SU-DHL-6 (cell line): ENCODE results near the gene PRIMPOL.

ENCODE experiments used
- H2AFZ ChIP-seq: fragments of 200-600 bp; sonication (generic); 2 replicates; pipeline ENCODE4 v1.6.1; 2014; ENCODE audit warnings: low read depth, mild to moderate bottlenecking, moderate library complexity, mixed read lengths, antibody characterized with exemption, low read length; ENCODE audit not compliant: severe bottlenecking
- H3F3A ChIP-seq: fragments of 200-600 bp; shearing (Covaris generic); 2 replicates; pipeline ENCODE4 v1.6.0; 2016; ENCODE audit warnings: antibody characterized with exemption, mild to moderate bottlenecking; ENCODE audit not compliant: insufficient read depth
- H3K27ac ChIP-seq: fragments of 200-600 bp; sonication (generic); 2 replicates; pipeline ENCODE4 v1.5.1; 2016; ENCODE audit warnings: low read depth, mild to moderate bottlenecking, low read length, moderate library complexity, mixed read lengths
- H3K27me3 ChIP-seq: fragments of 200-600 bp; sonication (generic), shearing (Covaris generic); 2 replicates; pipeline ENCODE4 v1.6.0; 2014; ENCODE audit warnings: mild to moderate bottlenecking, low read length
- H3K36me3 ChIP-seq: fragments of 200-600 bp; sonication (generic); 2 replicates; pipeline ENCODE4 v1.6.1; 2014; ENCODE audit warnings: mild to moderate bottlenecking, low read length, mixed read lengths
- H3K4me2 ChIP-seq: fragments of 300-600, 200-600 bp; shearing (Covaris generic), sonication (generic); 2 replicates; pipeline ENCODE4 v1.6.0; 2014; ENCODE audit warnings: low read length, low read depth, mild to moderate bottlenecking; ENCODE audit not compliant: poor library complexity, severe bottlenecking
- H3K4me3 ChIP-seq: fragments of 200-600 bp; sonication (generic); 2 replicates; pipeline ENCODE4 v1.5.1; 2014; ENCODE audit warnings: antibody characterized with exemption, low read length, mild to moderate bottlenecking, mixed read lengths; ENCODE audit not compliant: insufficient read depth, poor library complexity, severe bottlenecking
- H3K79me2 ChIP-seq: fragments of 200-600 bp; sonication (generic); 2 replicates; pipeline ENCODE4 v1.6.1; 2014; ENCODE audit warnings: mild to moderate bottlenecking, low read length, moderate library complexity; ENCODE audit not compliant: insufficient read depth
- H3K9ac ChIP-seq: fragments of 200-600 bp; sonication (generic); 2 replicates; pipeline ENCODE4 v1.7.0; 2014; ENCODE audit warnings: mild to moderate bottlenecking, low read length
- H3K9me2 ChIP-seq: fragments of 200-600 bp; sonication (generic); replicated peaks from 2 replicates; pipeline ENCODE4 v1.6.1; 2014; ENCODE audit warnings: low read length; ENCODE audit not compliant: insufficient read depth
- H3K9me3 ChIP-seq: fragments of 200-600 bp; sonication (generic); 2 replicates; pipeline ENCODE4 v1.6.1; 2014; ENCODE audit warnings: low read length, mixed read lengths; ENCODE audit not compliant: insufficient read depth
- H4K20me1 ChIP-seq: fragments of 200-600 bp; sonication (generic); 2 replicates; pipeline ENCODE4 v1.6.1; 2014; ENCODE audit warnings: low read depth, mild to moderate bottlenecking, antibody characterized with exemption, low read length, moderate library complexity, mixed read lengths
- CTCF ChIP-seq: fragments of 200-600 bp; sonication (generic); IDR thresholded peaks from one replicate; pipeline ENCODE4 v1.5.1; 2017; ENCODE audit warnings: antibody characterized with exemption, mild to moderate bottlenecking, low read length, moderate library complexity; ENCODE audit not compliant: insufficient read depth, poor library complexity, severe bottlenecking
- EZH2phosphoT487 ChIP-seq: fragments of 200-600 bp; sonication (generic), shearing (Covaris generic); conservative IDR thresholded peaks from 2 replicates; pipeline ENCODE4 v1.6.1; 2018; ENCODE audit warnings: mild to moderate bottlenecking, antibody characterized with exemption, low read length, moderate library complexity, mixed read lengths

The PRIMPOL gene

GRCh38 chr4:184671101-184671500 lies 21.6 kb downstream of the PRIMPOL start:
- TF ChIP-seq CTCF = no peak
- no peak for TF ChIP-seq EZH2phosphoT487
- Histone ChIP-seq H3K9ac (no peak overlapping the region), H3K4me2 (no peak overlapping the region), H2AFZ (no peak overlapping the region), H3K9me2 (no peaks in the 10 kb centered on the region), H3K27ac (no peak overlapping the region), H3K79me2 (no peaks in the 10 kb centered on the region), H3F3A (no peaks in the 10 kb centered on the region), H3K4me3 (no peak overlapping the region), H3K27me3 (no peaks in the 10 kb centered on the region), H4K20me1 (no peaks in the 10 kb centered on the region), H3K36me3 (no peaks in the 10 kb centered on the region), H3K9me3 (no peaks in the 10 kb centered on the region)

GRCh38 chr4:184672741-184673140 lies 23.2 kb downstream of the PRIMPOL start:
- H4K20me1 ChIP-seq = no peaks in the 10 kb centered on the region
- H3K79me2 ChIP-seq = no peaks in the 10 kb centered on the region
- H3K4me3 ChIP-seq = no peak overlapping the region
- H3K9ac ChIP-seq = no peak overlapping the region
- H3K9me2 ChIP-seq = no peaks in the 10 kb centered on the region
- H3K9me3 ChIP-seq = no peaks in the 10 kb centered on the region
- no peaks in the 10 kb centered on the region for H3K27me3 ChIP-seq
- H3K36me3 ChIP-seq = no peaks in the 10 kb centered on the region
- H3K4me2 ChIP-seq = no peak overlapping the region
- TF ChIP-seq CTCF (no peak), EZH2phosphoT487 (no peak)
- H3F3A ChIP-seq = no peaks in the 10 kb centered on the region
- H2AFZ ChIP-seq = no peak overlapping the region
- H3K27ac ChIP-seq = no peak overlapping the region

DNA sequence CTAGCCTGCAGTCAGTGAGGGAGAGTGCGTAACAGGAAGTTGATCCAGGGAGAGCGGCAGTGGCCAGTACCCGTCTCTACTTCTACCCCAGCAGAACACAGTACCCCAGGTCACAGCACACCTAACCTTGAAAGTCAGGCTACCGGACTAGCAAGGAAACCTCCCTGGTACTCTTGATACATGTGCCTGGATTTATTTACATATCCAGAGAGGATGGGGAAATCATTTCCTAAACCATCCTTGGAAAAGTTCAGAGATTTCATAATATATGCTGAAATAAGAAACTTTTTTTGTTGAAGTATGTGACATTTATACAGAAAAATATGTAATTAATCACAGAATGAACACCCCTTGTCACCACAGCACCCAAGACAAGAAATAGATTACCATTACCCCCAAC lies 24.5 kb downstream of the PRIMPOL start:
- Histone ChIP-seq H3K9ac (no peak overlapping the region), H3K27me3 (no peaks in the 10 kb centered on the region), H2AFZ (no peak overlapping the region), H3K79me2 (no peaks in the 10 kb centered on the region), H3K36me3 (no peaks in the 10 kb centered on the region; the same call in 1 of the 2 replicates), H3K27ac (no peak overlapping the region), H3F3A (no peaks in the 10 kb centered on the region), H3K4me2 (no peak overlapping the region), H3K4me3 (no peak overlapping the region), H3K9me2 (no peaks in the 10 kb centered on the region), H3K9me3 (no peaks in the 10 kb centered on the region), H4K20me1 (no peaks in the 10 kb centered on the region)
- no peak for TF ChIP-seq EZH2phosphoT487
- no peak for TF ChIP-seq CTCF
